AG10803 (cell line): ENCODE measurements around the gene POU2AF3.
A peak's percentile ranks its signal among the peaks of the same experiment; 100 is the strongest.
"Not testable (repeated sequence)": the region's sequence is repeated elsewhere in the genome, so short reads cannot be mapped to it uniquely, and the experiment has no call there.

Experiments
- DNase-seq: peaks from one replicate; pipeline ENCODE4 v3.0.0; 2010; ENCODE audit warnings: low read depth
- H3K4me3 ChIP-seq: 2 replicates; pipeline ENCODE4 v1.5.1; 2011; ENCODE audit warnings: mild to moderate bottlenecking, low read length, control low read depth
- TF ChIP-seq, protein P1 (sequence below): conservative IDR thresholded peaks from 2 replicates; pipeline ENCODE4 v1.5.1; 2011; ENCODE audit warnings: mild to moderate bottlenecking, low read length, control low read depth, inconsistent platforms

Gene POU2AF3

DNA sequence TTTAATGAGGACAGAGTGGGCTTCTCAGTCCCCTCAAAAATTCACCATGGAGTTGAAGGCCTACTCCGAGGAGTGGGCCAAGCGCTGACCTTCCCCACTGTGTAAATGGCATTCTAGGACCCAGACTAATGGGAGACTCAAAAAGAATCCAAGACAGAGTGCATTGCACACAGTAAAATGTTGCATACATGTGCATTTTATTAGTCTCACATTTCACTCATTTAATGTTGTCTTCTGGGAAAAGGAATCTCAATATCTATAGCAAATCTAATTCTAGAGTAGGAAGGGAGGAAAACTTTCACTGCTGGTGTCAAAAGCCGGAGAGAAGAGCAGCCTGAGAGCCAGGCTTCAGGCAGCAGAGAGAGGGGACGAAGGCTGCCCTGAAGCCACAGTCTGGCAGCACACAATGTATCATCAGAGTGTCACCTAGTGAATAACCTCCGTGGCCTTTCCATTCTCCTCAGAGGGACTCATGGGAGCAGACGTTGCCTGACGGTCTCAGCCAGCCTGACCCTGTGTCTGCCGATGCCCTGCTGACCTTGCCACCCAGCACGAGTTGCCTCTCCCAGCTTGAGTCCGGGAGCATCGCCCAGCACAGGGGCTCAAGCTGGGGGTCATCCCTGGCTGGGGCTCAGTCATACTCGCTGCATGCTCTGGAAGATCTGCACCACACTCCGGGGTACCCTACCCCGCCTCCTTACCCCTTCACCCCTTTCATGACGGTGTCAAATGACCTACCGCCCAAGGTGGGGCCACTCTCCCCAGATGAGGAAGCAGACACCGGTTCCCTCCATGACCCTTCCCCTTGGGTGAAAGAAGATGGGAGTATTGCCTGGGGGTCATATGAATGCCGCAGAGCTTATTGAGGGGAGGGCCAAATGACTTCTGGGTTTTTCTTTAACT, 12.9 kb upstream of the POU2AF3 start:
- no peak for DNase-seq
- H3K4me3 ChIP-seq, result no peak overlapping the region
- TF ChIP-seq, protein P1, sequence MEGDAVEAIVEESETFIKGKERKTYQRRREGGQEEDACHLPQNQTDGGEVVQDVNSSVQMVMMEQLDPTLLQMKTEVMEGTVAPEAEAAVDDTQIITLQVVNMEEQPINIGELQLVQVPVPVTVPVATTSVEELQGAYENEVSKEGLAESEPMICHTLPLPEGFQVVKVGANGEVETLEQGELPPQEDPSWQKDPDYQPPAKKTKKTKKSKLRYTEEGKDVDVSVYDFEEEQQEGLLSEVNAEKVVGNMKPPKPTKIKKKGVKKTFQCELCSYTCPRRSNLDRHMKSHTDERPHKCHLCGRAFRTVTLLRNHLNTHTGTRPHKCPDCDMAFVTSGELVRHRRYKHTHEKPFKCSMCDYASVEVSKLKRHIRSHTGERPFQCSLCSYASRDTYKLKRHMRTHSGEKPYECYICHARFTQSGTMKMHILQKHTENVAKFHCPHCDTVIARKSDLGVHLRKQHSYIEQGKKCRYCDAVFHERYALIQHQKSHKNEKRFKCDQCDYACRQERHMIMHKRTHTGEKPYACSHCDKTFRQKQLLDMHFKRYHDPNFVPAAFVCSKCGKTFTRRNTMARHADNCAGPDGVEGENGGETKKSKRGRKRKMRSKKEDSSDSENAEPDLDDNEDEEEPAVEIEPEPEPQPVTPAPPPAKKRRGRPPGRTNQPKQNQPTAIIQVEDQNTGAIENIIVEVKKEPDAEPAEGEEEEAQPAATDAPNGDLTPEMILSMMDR, result no peak

DNA sequence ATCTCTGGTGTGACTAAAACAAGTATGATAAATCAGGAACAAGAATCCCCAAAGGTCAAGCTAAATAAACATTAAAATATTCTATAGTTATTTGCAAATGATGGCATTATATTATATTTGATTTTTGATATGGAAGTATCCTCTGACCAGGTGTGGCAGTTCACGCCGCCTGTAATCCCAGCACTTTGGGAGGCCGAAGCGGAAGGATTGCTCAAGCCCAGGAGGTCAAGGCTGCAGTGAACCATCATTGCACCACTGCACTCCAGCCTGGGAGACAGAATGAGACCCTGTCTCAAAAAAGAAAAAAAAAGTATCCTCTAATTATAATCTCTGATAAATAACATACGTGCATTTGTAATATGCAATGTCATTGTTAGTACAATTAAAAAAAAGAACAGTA, 6.6 kb upstream of the POU2AF3 start:
- no peak for DNase-seq
- no peak overlapping the region for H3K4me3 ChIP-seq
- TF ChIP-seq, protein P1, result no peak

DNA sequence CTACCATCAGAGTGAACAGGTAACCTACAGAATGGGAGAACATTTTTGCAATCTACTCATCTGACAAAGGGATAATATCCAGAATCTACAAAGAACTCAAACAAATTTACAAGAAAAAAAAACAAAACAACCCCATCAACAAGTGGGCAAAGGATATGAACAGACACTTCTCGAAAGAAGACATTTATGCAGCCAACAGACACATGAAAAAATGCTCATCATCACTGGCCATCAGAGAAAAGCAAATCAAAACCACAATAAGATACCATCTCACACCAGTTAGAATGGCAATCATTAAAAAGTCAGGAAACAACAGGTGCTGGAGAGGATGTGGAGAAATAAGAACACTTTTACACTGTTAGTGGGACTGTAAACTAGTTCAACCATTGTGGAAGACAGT, 5.9 kb upstream of the POU2AF3 start:
- not testable (repeated sequence) for DNase-seq

DNA sequence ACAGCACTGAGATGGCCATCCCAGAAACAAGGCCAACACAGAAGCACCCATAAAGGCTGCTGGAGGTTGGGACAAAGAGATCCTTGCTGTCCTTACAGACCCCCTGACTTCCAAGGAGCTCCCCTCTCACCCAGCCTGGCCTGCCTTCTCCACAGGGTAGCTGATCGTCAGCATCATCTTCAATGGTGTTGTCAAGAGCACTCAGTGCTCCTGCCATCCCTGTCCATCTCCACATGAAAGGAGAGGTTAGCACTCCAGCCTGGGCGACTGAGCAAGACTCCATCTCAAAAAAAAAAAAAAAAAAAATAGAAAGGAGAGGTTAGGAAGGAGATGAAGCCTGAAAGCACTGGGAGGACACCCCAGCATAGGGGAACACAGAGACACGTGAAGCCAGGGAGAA, 2.1 kb upstream of the POU2AF3 start:
- TF ChIP-seq, protein P1, result no peak
- H3K4me3 ChIP-seq, result no peak overlapping the region

More for the DNA sequence above, 5.9 kb upstream of the POU2AF3 start:
- H3K4me3 ChIP-seq, result not testable (repeated sequence)

DNA sequence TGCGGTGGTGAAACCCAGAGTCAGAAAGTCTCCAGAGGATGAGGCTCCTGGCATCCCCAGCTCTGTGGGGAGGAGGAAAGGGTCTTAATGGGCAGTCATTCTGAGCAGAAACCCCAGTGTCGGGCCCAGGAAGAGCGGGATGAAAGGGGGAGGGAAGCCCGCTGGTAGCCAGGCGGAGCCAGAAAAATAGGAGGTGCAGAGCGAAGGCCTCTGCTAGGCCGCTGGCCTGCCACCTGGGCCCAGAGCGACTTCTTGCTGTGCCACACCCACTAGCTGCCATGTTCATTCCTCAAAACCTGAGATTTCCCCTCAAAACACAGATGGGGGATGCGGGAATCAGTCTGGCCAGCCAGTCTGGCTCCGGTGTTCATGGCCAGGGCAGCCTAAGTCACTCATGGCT, 650 bp upstream of the POU2AF3 start:
- no peak for DNase-seq
- TF ChIP-seq, protein P1, result no peak
- no peak overlapping the region for H3K4me3 ChIP-seq

More for the DNA sequence above, 2.1 kb upstream of the POU2AF3 start:
- DNase-seq, result no peak

DNA sequence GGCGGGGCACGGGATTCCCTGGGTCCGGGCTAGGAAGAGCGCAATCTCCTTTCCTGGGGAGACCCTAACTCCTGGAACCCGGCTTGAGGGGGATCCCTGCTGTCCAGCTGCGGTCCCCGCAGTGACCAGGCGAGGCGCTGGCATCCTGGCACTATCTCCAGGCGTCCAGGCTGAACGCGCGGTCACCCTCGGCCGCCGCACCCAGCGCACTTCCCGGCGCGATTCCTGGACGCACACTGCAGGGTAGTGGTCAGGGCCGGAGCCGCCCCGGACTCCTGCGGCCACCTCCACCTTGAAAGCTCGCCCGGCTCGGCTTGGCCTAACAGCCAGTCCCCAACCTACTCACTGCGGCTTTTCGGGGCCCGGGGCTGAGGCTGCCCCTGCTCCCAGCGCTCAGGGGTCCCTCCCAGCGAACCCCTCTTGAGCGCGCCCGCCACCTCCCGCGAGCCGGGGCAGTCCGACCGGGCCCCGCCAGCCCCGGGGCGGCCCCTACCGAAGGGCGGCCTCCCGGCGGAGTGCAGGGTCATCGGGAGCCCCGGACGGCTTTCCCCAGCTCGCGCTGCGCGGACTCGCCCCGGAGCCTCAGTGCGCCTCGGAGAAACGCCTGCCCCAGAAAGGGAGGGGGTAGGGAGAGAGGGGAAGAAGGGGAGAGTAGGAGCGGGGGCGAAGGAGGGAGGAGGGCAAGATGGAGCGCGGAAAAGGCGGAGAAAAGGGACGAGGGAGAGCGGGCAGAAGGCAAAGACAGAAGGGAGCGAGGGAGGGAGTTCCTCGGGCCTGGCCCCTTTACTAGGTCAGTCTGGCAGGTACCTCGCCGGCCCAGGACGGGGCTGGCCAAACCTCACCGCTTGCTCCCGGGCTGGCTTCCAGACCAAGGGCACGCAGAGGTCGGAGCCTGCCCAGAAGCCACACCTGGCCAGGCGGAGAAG, 1.0 kb downstream of the POU2AF3 start:
- TF ChIP-seq, protein P1, result peak; percentile 55
- H3K4me3 ChIP-seq, result peak overlapping the region; percentile 57
- peak; percentile 12 for DNase-seq

DNA sequence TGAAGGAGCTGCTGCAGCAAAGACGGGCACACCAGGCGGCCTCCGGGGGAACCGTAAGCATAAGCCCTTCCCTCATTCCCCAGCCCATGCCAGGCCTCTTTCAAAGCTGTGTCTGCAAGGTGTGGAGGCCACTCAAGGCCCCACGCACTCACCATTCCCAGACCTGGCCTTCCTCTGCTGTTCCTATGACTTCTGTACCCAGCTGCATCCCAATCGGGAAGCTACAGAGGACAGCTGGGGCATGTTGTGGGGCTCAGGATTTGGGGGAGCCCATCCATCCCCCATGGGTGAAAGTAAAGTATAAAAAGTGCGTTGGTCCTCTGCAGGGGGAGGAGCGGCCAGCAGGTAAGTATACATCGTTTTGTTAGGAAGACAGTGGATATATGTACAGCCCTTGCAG, 2.2 kb downstream of the POU2AF3 start:
- no peak overlapping the region for H3K4me3 ChIP-seq
- DNase-seq, result no peak
- TF ChIP-seq, protein P1, result no peak
